ENCODE measurements around the gene NES.

The NES gene

GRCh38 chr1:156662800-156663055, 14.5 kb downstream of the NES start:
- DNase-seq, result no peak

GRCh38 chr1:156662005-156662799, 15.0 kb downstream of the NES start:
- DNase-seq, result no peak

- DNase-seq, result no peak
These were observed 16.5 kb downstream of the NES start for GRCh38 chr1:156660752-156661112.

GRCh38 chr1:156659988-156660751, 17.0 kb downstream of the NES start:
- peak; percentile 81 to 93 (median 85) for DNase-seq

GRCh38 chr1:156659661-156659987, 17.6 kb downstream of the NES start:
- no peak for DNase-seq

- no peak for DNase-seq
These were observed 18.1 kb downstream of the NES start for GRCh38 chr1:156658945-156659574.

GRCh38 chr1:156658496-156658895, 18.7 kb downstream of the NES start:
- no peak for DNase-seq

GRCh38 chr1:156657741-156658319, 19.4 kb downstream of the NES start:
- DNase-seq, result no peak

- peak; percentile 52 to 66 (median 58) for DNase-seq
These were observed 20.1 kb downstream of the NES start for GRCh38 chr1:156656806-156657740.

GRCh38 chr1:156655904-156656516, 21.2 kb downstream of the NES start:
- no peak for DNase-seq

- DNase-seq, result no peak
These were observed 21.9 kb downstream of the NES start for GRCh38 chr1:156655151-156655903.

- DNase-seq, result no peak
These were observed 22.5 kb downstream of the NES start for GRCh38 chr1:156654700-156655099.

- DNase-seq, result no peak
These were observed 24.2 kb downstream of the NES start for GRCh38 chr1:156652992-156653355.

- no peak for DNase-seq
These were observed 24.8 kb downstream of the NES start for GRCh38 chr1:156652131-156652991.

GRCh38 chr1:156648951-156649350, 28.3 kb downstream of the NES start:
- DNase-seq, result no peak

GRCh38 chr1:156648496-156648895, 28.7 kb downstream of the NES start:
- DNase-seq, result no peak

- DNase-seq, result no peak
These were observed 29.9 kb downstream of the NES start for GRCh38 chr1:156647351-156647750.

- DNase-seq, result no peak
These were observed 30.4 kb downstream of the NES start for GRCh38 chr1:156646738-156647211.

- no peak for DNase-seq
These were observed 31.5 kb downstream of the NES start for GRCh38 chr1:156645666-156646065.

- DNase-seq, result no peak
These were observed 32.2 kb downstream of the NES start for GRCh38 chr1:156645056-156645455.
